GM19463 (cell line): ENCODE data around the gene OR10D3.
"Not testable (repeated sequence)": the region's sequence is repeated elsewhere in the genome, so short reads cannot be mapped to it uniquely, and the experiment has no call there.

Experiments used
- ATAC-seq: cut with Tn5 transposase; IDR thresholded peaks from one replicate; pipeline ENCODE4 v1.9.1; 2021; ENCODE audit warnings: mild to moderate bottlenecking, moderate library complexity; ENCODE audit not compliant: unreplicated experiment

OR10D3 gene

GRCh38 chr11:124183068-124183467 lies at the start of gene OR10D3:
OR10D3 (plus strand) TSS chr11:124183345; CDS start chr11:124185270, 1,925 bp downstream.
- ATAC-seq: no peak

- ATAC-seq: no peak
Observed at GRCh38 chr11:124143034-124143433, 40.1 kb upstream of the OR10D3 start.

GRCh38 chr11:124147951-124148350 lies 35.2 kb upstream of the OR10D3 start:
- no peak for ATAC-seq

GRCh38 chr11:124150684-124151083 lies 32.5 kb upstream of the OR10D3 start:
- ATAC-seq: no peak

- no peak for ATAC-seq
Observed at GRCh38 chr11:124152770-124153407, 30.3 kb upstream of the OR10D3 start.

- no peak for ATAC-seq
Observed at GRCh38 chr11:124153821-124154220, 29.3 kb upstream of the OR10D3 start.

- ATAC-seq: no peak
Observed at GRCh38 chr11:124159481-124159880, 23.7 kb upstream of the OR10D3 start.

GRCh38 chr11:124160986-124161385 lies 22.2 kb upstream of the OR10D3 start:
- no peak for ATAC-seq

- ATAC-seq: no peak
Observed at GRCh38 chr11:124167826-124168231, 15.3 kb upstream of the OR10D3 start.

- ATAC-seq: no peak
Observed at GRCh38 chr11:124168796-124169195, 14.3 kb upstream of the OR10D3 start.

GRCh38 chr11:124170315-124170714 lies 12.8 kb upstream of the OR10D3 start:
- ATAC-seq: not testable (repeated sequence)

- no peak for ATAC-seq
Observed at GRCh38 chr11:124170801-124171586, 12.2 kb upstream of the OR10D3 start.

GRCh38 chr11:124172101-124172500 lies 11.0 kb upstream of the OR10D3 start:
- no peak for ATAC-seq

- no peak for ATAC-seq
Observed at GRCh38 chr11:124172599-124172998, 10.5 kb upstream of the OR10D3 start.

- ATAC-seq: no peak
Observed at GRCh38 chr11:124174001-124174583, 9.1 kb upstream of the OR10D3 start.

GRCh38 chr11:124176925-124177715 lies 6.0 kb upstream of the OR10D3 start:
- ATAC-seq: no peak

- no peak for ATAC-seq
Observed at GRCh38 chr11:124179310-124179709, 3.8 kb upstream of the OR10D3 start.

- ATAC-seq: no peak
Observed at GRCh38 chr11:124190298-124191139, 7.4 kb downstream of the OR10D3 start.

- peak; percentile 52 for ATAC-seq
Observed at GRCh38 chr11:124193221-124194010, 10.3 kb downstream of the OR10D3 start.
